GM18502 (cell line): ENCODE results near the gene GCNT1.
"Not testable (repeated sequence)": the region's sequence is repeated elsewhere in the genome, so short reads cannot be mapped to it uniquely, and the experiment has no call there.

Experiments
- ATAC-seq: cut with Tn5 transposase; IDR thresholded peaks from one replicate; pipeline ENCODE4 v1.9.1; 2021; ENCODE audit warnings: mild to moderate bottlenecking; ENCODE audit not compliant: unreplicated experiment, poor library complexity

GCNT1 gene

GRCh38 chr9:76441551-76442322 is 17.2 kb upstream of the GCNT1 start:
- ATAC-seq: peak; percentile 77

GRCh38 chr9:76443887-76444286 is 15.1 kb upstream of the GCNT1 start:
- no peak for ATAC-seq

- no peak for ATAC-seq
These were observed 14.6 kb upstream of the GCNT1 start for GRCh38 chr9:76444322-76444929.

GRCh38 chr9:76445976-76446375 is 13.0 kb upstream of the GCNT1 start:
- ATAC-seq: no peak

GRCh38 chr9:76448501-76448900 is 10.5 kb upstream of the GCNT1 start:
- ATAC-seq: no peak

- ATAC-seq: no peak
These were observed 7.7 kb upstream of the GCNT1 start for GRCh38 chr9:76451234-76451633.

GRCh38 chr9:76452839-76453238 is 6.1 kb upstream of the GCNT1 start:
- ATAC-seq: no peak

- no peak for ATAC-seq
These were observed 5.2 kb upstream of the GCNT1 start for GRCh38 chr9:76453785-76454184.

GRCh38 chr9:76454311-76454710 is 4.7 kb upstream of the GCNT1 start:
- no peak for ATAC-seq

GRCh38 chr9:76456202-76456926 is 2.6 kb upstream of the GCNT1 start:
- peak; percentile 44 for ATAC-seq

GRCh38 chr9:76459694-76460635 is 983 bp downstream of the GCNT1 start:
- ATAC-seq: no peak

GRCh38 chr9:76462126-76462525 is 3.1 kb downstream of the GCNT1 start:
- no peak for ATAC-seq

GRCh38 chr9:76463211-76463610 is 4.2 kb downstream of the GCNT1 start:
- peak; percentile 55 for ATAC-seq

GRCh38 chr9:76464706-76465105 is 5.7 kb downstream of the GCNT1 start:
- no peak for ATAC-seq

- ATAC-seq: no peak
These were observed 6.7 kb downstream of the GCNT1 start for GRCh38 chr9:76465442-76466298.

GRCh38 chr9:76466299-76466605 is 7.3 kb downstream of the GCNT1 start:
- ATAC-seq: no peak

- no peak for ATAC-seq
These were observed 15.4 kb downstream of the GCNT1 start for GRCh38 chr9:76474419-76474818.

GRCh38 chr9:76475686-76476085 is 16.7 kb downstream of the GCNT1 start:
- ATAC-seq: no peak

GRCh38 chr9:76477818-76478217 is 18.8 kb downstream of the GCNT1 start:
- not testable (repeated sequence) for ATAC-seq

- ATAC-seq: no peak
These were observed 19.2 kb downstream of the GCNT1 start for GRCh38 chr9:76478226-76478625.
